ENCODE data around the gene UFC1. TPM values are rescaled to one million over a fixed set of nuclear protein-coding genes. Genes with fewer than 3 reads are reported as not detected.

Gene UFC1
- total and polyA plus RNA-seq, 9 donors: 63.2 to 209 (median 107) TPM

DNA sequence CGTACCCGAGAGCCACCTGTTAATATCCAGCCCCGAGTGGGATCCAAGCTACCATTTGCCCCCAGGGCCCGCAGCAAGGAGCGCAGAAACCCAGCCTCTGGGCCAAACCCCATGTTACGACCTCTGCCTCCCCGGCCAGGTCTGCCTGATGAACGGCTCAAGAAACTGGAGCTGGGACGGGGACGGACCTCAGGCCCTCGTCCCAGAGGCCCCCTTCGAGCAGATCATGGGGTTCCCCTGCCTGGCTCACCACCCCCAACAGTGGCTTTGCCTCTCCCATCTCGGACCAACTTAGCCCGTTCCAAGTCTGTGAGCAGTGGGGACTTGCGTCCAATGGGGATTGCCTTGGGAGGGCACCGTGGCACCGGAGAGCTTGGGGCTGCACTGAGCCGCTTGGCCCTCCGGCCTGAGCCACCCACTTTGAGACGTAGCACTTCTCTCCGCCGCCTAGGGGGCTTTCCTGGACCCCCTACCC lies 6.9 kb downstream of the UFC1 start:
- no peak for DNase-seq
- no peak overlapping the region for H3K4me3 ChIP-seq
- no peaks in the 10 kb centered on the region for H3K36me3 ChIP-seq
- peak overlapping the region in 1 of 2 donors; percentile 89 for H3K27ac ChIP-seq
- WGBS, 3 donors: 87 to 90% (median 88%) methylated on average over 22 of the region's 22 CpGs
- no peak for TF ChIP-seq POLR2A (IDR thresholded peaks at IDR 0.05)
- no peak for TF ChIP-seq EP300 (IDR thresholded peaks at IDR 0.05)
- TF ChIP-seq, protein P1, sequence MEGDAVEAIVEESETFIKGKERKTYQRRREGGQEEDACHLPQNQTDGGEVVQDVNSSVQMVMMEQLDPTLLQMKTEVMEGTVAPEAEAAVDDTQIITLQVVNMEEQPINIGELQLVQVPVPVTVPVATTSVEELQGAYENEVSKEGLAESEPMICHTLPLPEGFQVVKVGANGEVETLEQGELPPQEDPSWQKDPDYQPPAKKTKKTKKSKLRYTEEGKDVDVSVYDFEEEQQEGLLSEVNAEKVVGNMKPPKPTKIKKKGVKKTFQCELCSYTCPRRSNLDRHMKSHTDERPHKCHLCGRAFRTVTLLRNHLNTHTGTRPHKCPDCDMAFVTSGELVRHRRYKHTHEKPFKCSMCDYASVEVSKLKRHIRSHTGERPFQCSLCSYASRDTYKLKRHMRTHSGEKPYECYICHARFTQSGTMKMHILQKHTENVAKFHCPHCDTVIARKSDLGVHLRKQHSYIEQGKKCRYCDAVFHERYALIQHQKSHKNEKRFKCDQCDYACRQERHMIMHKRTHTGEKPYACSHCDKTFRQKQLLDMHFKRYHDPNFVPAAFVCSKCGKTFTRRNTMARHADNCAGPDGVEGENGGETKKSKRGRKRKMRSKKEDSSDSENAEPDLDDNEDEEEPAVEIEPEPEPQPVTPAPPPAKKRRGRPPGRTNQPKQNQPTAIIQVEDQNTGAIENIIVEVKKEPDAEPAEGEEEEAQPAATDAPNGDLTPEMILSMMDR (IDR thresholded peaks at IDR 0.05): no peak
- no peaks in the 10 kb centered on the region for H3K9me3 ChIP-seq
- intact Hi-C loops (cut with DNase I): no loop called here
- H3K27me3 ChIP-seq: no peaks in the 10 kb centered on the region
- H3K4me1 ChIP-seq (ENCODE audit: insufficient read depth): peaks cover 10% of the 10 kb centered on the region

DNA sequence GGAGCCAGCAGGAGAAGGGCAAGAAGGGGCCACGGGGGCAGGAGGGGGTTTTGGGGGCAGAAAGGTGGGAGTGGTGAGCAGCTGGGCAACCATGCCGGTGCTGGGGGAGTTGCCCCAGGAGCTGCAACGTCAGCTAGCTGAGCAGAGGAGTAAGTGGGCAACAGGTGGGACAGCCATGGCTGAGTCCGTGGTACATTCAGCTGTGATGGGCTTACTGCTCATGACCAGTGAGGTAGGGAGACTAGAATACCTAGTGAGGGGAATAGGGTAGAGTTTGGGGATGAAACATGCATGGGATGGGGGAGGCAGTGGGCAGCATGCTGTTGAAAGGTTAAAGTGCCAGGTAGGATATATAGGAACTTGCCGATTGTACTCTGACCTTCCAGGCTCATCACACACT lies 7.9 kb downstream of the UFC1 start:
- Histone ChIP-seq H3K27me3 (no peaks in the 10 kb centered on the region), H3K4me3 (no peak overlapping the region), H3K27ac (no peak overlapping the region), H3K4me1 (ENCODE audit: insufficient read depth) (peaks cover 10% of the 10 kb centered on the region), H3K9me3 (no peaks in the 10 kb centered on the region), H3K36me3 (no peaks in the 10 kb centered on the region)
- TF ChIP-seq EP300 (IDR thresholded peaks at IDR 0.05): no peak
- TF ChIP-seq, protein P1 (IDR thresholded peaks at IDR 0.05): no peak
- 59 to 72% (median 63%) methylated on average over 5 of the region's 5 CpGs for WGBS, 3 donors
- intact Hi-C loops (cut with DNase I): no loop called here
- DNase-seq: peak in 1 of 5 donors; percentile 11

DNA sequence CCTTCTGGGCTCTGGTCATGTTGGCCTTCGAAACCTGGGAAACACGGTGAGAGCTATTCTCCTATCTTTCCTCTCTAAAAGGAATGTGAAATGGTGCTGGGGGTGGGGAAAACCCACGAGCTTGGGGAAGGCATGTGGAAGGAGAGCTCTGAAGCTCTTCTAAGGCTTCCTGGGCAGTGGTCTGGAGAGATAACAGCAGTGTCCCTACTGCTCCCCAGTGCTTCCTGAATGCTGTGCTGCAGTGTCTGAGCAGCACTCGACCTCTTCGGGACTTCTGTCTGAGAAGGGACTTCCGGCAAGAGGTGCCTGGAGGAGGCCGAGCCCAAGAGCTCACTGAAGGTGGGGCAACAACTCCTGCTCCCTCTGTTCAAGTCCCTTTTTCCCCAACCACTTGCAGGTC lies 8.3 kb downstream of the UFC1 start:
- 66 to 71% (median 68%) methylated on average over 7 of the region's 7 CpGs for WGBS, 3 donors
- H3K4me3 ChIP-seq: no peak overlapping the region
- peaks cover 10% of the 10 kb centered on the region for H3K4me1 ChIP-seq (ENCODE audit: insufficient read depth)
- H3K27me3 ChIP-seq: no peaks in the 10 kb centered on the region
- H3K27ac ChIP-seq: no peak overlapping the region
- H3K9me3 ChIP-seq: no peaks in the 10 kb centered on the region
- H3K36me3 ChIP-seq: no peaks in the 10 kb centered on the region
- TF ChIP-seq, protein P1 (IDR thresholded peaks at IDR 0.05): no peak
- TF ChIP-seq POLR2A (IDR thresholded peaks at IDR 0.05) (no peak), EP300 (IDR thresholded peaks at IDR 0.05) (no peak)
- peak in 1 of 5 donors; percentile 12 for DNase-seq
- intact Hi-C loops (cut with DNase I): no loop called here

DNA sequence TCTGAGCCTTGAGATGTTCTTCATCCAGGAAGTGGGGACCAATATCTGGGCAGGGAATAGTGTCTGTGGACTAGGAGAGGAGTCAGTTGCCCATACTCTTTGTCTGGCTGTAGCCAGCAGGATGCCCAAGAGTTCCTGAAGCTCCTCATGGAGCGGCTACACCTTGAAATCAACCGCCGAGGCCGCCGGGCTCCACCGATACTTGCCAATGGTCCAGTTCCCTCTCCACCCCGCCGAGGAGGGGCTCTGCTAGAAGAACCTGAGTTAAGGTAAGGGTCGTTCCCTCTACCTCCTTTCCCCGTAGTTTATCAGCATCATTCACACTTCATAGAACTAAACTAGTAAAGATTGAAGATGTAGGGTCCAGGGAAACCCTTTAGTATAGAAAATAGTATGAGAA lies 9.0 kb downstream of the UFC1 start:
- DNase-seq: peak in 1 of 5 donors; percentile 15
- H3K27ac ChIP-seq: no peak overlapping the region
- H3K4me1 ChIP-seq (ENCODE audit: insufficient read depth): peaks cover 13% of the 10 kb centered on the region
- H3K4me3 ChIP-seq: no peak overlapping the region
- intact Hi-C loops (cut with DNase I): no loop called here
- H3K36me3 ChIP-seq: no peaks in the 10 kb centered on the region
- no peaks in the 10 kb centered on the region for H3K9me3 ChIP-seq
- 85 to 92% (median 86%) methylated on average over 10 of the region's 10 CpGs for WGBS, 3 donors
- no peaks in the 10 kb centered on the region for H3K27me3 ChIP-seq
- TF ChIP-seq EP300 (IDR thresholded peaks at IDR 0.05) (no peak), POLR2A (IDR thresholded peaks at IDR 0.05) (no peak)
- TF ChIP-seq, protein P1 (IDR thresholded peaks at IDR 0.05): no peak
